ENCODE data around the gene DCDC2B. TPM values are rescaled to one million over a fixed set of nuclear protein-coding genes. Genes with fewer than 3 reads are reported as not detected.

The DCDC2B gene
- total and polyA plus RNA-seq, 10 of the 15 experiments (the other 5 are each of a cell fraction or from before 2014, with no cell fraction given) = 0.12 to 0.21 (median 0.15) TPM; not detected in 7

DNA sequence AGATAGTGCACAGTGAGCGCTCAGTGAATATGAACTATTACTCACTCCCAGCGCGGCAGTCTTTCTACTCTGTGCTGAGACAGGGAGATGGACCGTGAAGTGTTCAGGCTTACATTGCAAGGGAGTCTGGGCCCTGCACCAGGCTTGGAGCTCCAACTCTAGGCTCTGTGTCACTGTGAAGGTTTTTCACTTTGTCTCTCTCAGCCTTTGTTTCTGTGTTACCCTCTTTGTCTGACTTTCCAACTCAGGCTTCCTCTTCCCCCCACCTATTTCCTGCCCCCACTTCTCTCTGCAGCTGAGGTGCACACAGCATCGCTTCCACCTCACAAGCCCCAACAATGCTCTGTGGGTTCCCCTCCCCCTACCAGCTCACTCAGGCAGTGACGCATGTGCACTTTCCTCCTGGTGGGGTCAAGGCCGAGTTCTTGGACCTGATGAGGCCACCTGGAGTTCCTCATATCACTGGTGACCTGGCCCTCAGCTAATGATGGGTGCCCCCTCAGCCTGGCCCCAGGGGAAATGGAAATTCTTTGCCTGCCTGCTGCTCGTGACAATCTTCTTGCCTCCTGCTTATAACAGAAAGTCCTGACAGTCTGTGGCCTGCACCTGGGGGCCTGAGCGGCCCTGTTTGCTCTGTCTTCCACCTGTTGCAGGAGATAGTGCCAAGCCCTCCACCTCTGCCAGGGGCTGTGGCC is 41.1 kb downstream of the DCDC2B start (continued):
- TF ChIP-seq PKNOX1 (IDR thresholded peaks at IDR 0.05) (no peak; the same call in 1 of the 2 replicates), SKIL (IDR thresholded peaks at IDR 0.05; ENCODE audit: low read depth, poor library complexity, severe bottlenecking) (peak; percentile 40), CREB1 (IDR thresholded peaks at IDR 0.05; ENCODE audit: low read depth) (no peak), NR2C1 (IDR thresholded peaks at IDR 0.05) (no peak), MXI1 (IDR thresholded peaks at IDR 0.05; ENCODE audit: low read depth, low read length) (no peak), MEF2A (IDR thresholded peaks at IDR 0.05; ENCODE audit: insufficient read depth, low read depth, low read length) (0 out of 2 replicates have a peak, but pooled peaks have one; percentile 58), RELA (IDR thresholded peaks at IDR 0.05; ENCODE audit: borderline replicate concordance, partially characterized antibody) (no peak), CEBPB (IDR thresholded peaks at IDR 0.05; ENCODE audit: borderline replicate concordance in 1 of 2, low read depth in 2 of 2, low read length in 2 of 2) (no peak), SP1 (IDR thresholded peaks at IDR 0.05; ENCODE audit: low read depth, low read length) (peak; percentile 82), YY1 (IDR thresholded peaks at IDR 0.05; ENCODE audit: low read depth, low read length) (peak; percentile 35; the same call in 1 of the 2 replicates), LARP7 (IDR thresholded peaks at IDR 0.05) (peak; percentile 32; the same call in 1 of the 2 replicates), NFIC (IDR thresholded peaks at IDR 0.05; ENCODE audit: low read depth, low read length) (no peak), CBX5 (IDR thresholded peaks at IDR 0.05; ENCODE audit: low read depth) (no peak)
- TF ChIP-seq, protein P1, sequence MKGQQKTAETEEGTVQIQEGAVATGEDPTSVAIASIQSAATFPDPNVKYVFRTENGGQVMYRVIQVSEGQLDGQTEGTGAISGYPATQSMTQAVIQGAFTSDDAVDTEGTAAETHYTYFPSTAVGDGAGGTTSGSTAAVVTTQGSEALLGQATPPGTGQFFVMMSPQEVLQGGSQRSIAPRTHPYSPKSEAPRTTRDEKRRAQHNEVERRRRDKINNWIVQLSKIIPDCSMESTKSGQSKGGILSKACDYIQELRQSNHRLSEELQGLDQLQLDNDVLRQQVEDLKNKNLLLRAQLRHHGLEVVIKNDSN (IDR thresholded peaks at IDR 0.05; ENCODE audit: borderline replicate concordance, extremely low read length, insufficient read depth, low read depth, low read length) = no peak
- TF ChIP-seq, protein P2, sequence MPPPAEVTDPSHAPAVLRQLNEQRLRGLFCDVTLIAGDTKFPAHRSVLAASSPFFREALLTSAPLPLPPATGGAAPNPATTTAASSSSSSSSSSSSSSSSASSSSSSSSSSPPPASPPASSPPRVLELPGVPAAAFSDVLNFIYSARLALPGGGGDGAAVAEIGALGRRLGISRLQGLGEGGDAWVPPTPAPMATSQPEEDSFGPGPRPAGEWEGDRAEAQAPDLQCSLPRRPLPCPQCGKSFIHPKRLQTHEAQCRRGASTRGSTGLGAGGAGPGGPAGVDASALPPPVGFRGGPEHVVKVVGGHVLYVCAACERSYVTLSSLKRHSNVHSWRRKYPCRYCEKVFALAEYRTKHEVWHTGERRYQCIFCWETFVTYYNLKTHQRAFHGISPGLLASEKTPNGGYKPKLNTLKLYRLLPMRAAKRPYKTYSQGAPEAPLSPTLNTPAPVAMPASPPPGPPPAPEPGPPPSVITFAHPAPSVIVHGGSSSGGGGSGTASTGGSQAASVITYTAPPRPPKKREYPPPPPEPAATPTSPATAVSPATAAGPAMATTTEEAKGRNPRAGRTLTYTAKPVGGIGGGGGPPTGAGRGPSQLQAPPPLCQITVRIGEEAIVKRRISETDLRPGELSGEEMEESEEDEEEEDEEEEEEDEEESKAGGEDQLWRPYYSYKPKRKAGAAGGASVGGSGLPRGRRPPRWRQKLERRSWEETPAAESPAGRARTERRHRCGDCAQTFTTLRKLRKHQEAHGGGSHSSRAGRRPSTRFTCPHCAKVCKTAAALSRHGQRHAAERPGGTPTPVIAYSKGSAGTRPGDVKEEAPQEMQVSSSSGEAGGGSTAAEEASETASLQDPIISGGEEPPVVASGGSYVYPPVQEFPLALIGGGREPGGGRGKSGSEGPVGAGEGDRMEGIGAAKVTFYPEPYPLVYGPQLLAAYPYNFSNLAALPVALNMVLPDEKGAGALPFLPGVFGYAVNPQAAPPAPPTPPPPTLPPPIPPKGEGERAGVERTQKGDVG (CRISPR knock-in tag; IDR thresholded peaks at IDR 0.05) = no peak
- TF ChIP-seq, protein P3, sequence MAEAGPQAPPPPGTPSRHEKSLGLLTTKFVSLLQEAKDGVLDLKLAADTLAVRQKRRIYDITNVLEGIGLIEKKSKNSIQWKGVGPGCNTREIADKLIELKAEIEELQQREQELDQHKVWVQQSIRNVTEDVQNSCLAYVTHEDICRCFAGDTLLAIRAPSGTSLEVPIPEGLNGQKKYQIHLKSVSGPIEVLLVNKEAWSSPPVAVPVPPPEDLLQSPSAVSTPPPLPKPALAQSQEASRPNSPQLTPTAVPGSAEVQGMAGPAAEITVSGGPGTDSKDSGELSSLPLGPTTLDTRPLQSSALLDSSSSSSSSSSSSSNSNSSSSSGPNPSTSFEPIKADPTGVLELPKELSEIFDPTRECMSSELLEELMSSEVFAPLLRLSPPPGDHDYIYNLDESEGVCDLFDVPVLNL (IDR thresholded peaks at IDR 0.05; ENCODE audit: low read depth, low read length) = no peak
- TF ChIP-seq, protein P4, sequence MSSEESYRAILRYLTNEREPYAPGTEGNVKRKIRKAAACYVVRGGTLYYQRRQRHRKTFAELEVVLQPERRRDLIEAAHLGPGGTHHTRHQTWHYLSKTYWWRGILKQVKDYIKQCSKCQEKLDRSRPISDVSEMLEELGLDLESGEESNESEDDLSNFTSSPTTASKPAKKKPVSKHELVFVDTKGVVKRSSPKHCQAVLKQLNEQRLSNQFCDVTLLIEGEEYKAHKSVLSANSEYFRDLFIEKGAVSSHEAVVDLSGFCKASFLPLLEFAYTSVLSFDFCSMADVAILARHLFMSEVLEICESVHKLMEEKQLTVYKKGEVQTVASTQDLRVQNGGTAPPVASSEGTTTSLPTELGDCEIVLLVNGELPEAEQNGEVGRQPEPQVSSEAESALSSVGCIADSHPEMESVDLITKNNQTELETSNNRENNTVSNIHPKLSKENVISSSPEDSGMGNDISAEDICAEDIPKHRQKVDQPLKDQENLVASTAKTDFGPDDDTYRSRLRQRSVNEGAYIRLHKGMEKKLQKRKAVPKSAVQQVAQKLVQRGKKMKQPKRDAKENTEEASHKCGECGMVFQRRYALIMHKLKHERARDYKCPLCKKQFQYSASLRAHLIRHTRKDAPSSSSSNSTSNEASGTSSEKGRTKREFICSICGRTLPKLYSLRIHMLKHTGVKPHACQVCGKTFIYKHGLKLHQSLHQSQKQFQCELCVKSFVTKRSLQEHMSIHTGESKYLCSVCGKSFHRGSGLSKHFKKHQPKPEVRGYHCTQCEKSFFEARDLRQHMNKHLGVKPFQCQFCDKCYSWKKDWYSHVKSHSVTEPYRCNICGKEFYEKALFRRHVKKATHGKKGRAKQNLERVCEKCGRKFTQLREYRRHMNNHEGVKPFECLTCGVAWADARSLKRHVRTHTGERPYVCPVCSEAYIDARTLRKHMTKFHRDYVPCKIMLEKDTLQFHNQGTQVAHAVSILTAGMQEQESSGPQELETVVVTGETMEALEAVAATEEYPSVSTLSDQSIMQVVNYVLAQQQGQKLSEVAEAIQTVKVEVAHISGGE (CRISPR knock-in tag; IDR thresholded peaks at IDR 0.05) = no peak

All from GM12878 (cell line).